ENCODE results near the gene NEURL2.
"Not testable (repeated sequence)": the region's sequence is repeated elsewhere in the genome, so short reads cannot be mapped to it uniquely, and the experiment has no call there.

The NEURL2 gene

GRCh38 chr20:45874104-45874481 is 16.9 kb downstream of the NEURL2 start:
- not testable (repeated sequence) for H3K27ac ChIP-seq (ENCODE audit: low read length); H3K27me3 ChIP-seq (ENCODE audit: insufficient read depth, low read length); H3K9ac ChIP-seq (ENCODE audit: low read depth, low read length); H3K4me1 ChIP-seq (ENCODE audit: insufficient read depth, low read length); H3K9me3 ChIP-seq (ENCODE audit: insufficient read depth, low read depth, low read length); H3K4me3 ChIP-seq (ENCODE audit: low read length)
- peaks cover 18% of the 10 kb centered on the region for H3K36me3 ChIP-seq (ENCODE audit: insufficient read depth, low read depth, low read length)

GRCh38 chr20:45873409-45874103 is 17.5 kb downstream of the NEURL2 start:
- Histone ChIP-seq H3K36me3 (ENCODE audit: insufficient read depth, low read depth, low read length) (peaks cover 18% of the 10 kb centered on the region), H3K27ac (ENCODE audit: low read length) (no peak overlapping the region), H3K4me1 (ENCODE audit: insufficient read depth, low read length) (no peaks in the 10 kb centered on the region), H3K9me3 (ENCODE audit: insufficient read depth, low read depth, low read length) (no peaks in the 10 kb centered on the region), H3K9ac (ENCODE audit: low read depth, low read length) (no peak overlapping the region), H3K4me3 (ENCODE audit: low read length) (no peak overlapping the region), H3K27me3 (ENCODE audit: insufficient read depth, low read length) (no peaks in the 10 kb centered on the region)

GRCh38 chr20:45872626-45873025 is 18.4 kb downstream of the NEURL2 start:
- Histone ChIP-seq H3K27me3 (ENCODE audit: insufficient read depth, low read length) (no peaks in the 10 kb centered on the region), H3K4me1 (ENCODE audit: insufficient read depth, low read length) (no peaks in the 10 kb centered on the region), H3K36me3 (ENCODE audit: insufficient read depth, low read depth, low read length) (peaks cover 12% of the 10 kb centered on the region; the same call in 1 of the 2 replicates), H3K27ac (ENCODE audit: low read length) (no peak overlapping the region), H3K9ac (ENCODE audit: low read depth, low read length) (no peak overlapping the region), H3K4me3 (ENCODE audit: low read length) (no peak overlapping the region), H3K9me3 (ENCODE audit: insufficient read depth, low read depth, low read length) (no peaks in the 10 kb centered on the region)

GRCh38 chr20:45867819-45868176 is 23.2 kb downstream of the NEURL2 start:
- Histone ChIP-seq H3K4me3 (ENCODE audit: low read length) (no peak overlapping the region), H3K27me3 (ENCODE audit: insufficient read depth, low read length) (no peaks in the 10 kb centered on the region), H3K27ac (ENCODE audit: low read length) (no peak overlapping the region), H3K4me1 (ENCODE audit: insufficient read depth, low read length) (no peaks in the 10 kb centered on the region), H3K36me3 (ENCODE audit: insufficient read depth, low read depth, low read length) (no peaks in the 10 kb centered on the region), H3K9me3 (ENCODE audit: insufficient read depth, low read depth, low read length) (no peaks in the 10 kb centered on the region), H3K9ac (ENCODE audit: low read depth, low read length) (no peak overlapping the region)

GRCh38 chr20:45867136-45867818 is 23.7 kb downstream of the NEURL2 start:
- Histone ChIP-seq H3K4me3 (ENCODE audit: low read length) (no peak overlapping the region), H3K4me1 (ENCODE audit: insufficient read depth, low read length) (no peaks in the 10 kb centered on the region), H3K9me3 (ENCODE audit: insufficient read depth, low read depth, low read length) (no peaks in the 10 kb centered on the region), H3K36me3 (ENCODE audit: insufficient read depth, low read depth, low read length) (no peaks in the 10 kb centered on the region), H3K27me3 (ENCODE audit: insufficient read depth, low read length) (no peaks in the 10 kb centered on the region), H3K9ac (ENCODE audit: low read depth, low read length) (no peak overlapping the region), H3K27ac (ENCODE audit: low read length) (no peak overlapping the region)

- H3K27ac ChIP-seq (ENCODE audit: low read length): no peak overlapping the region
- no peaks in the 10 kb centered on the region for H3K9me3 ChIP-seq (ENCODE audit: insufficient read depth, low read depth, low read length)
- no peak overlapping the region for H3K4me3 ChIP-seq (ENCODE audit: low read length)
- no peaks in the 10 kb centered on the region for H3K36me3 ChIP-seq (ENCODE audit: insufficient read depth, low read depth, low read length)
- no peaks in the 10 kb centered on the region for H3K27me3 ChIP-seq (ENCODE audit: insufficient read depth, low read length)
- no peak overlapping the region for H3K9ac ChIP-seq (ENCODE audit: low read depth, low read length)
- no peaks in the 10 kb centered on the region for H3K4me1 ChIP-seq (ENCODE audit: insufficient read depth, low read length)
Observed at GRCh38 chr20:45866454-45866853, 24.6 kb downstream of the NEURL2 start.

- H3K9ac ChIP-seq (ENCODE audit: low read depth, low read length): no peak overlapping the region
- H3K4me1 ChIP-seq (ENCODE audit: insufficient read depth, low read length): no peaks in the 10 kb centered on the region; the same call in 1 of the 2 replicates
- no peak overlapping the region for H3K4me3 ChIP-seq (ENCODE audit: low read length)
Observed at GRCh38 chr20:45863543-45864470, 27.2 kb downstream of the NEURL2 start.

GRCh38 chr20:45861221-45862075 is 29.6 kb downstream of the NEURL2 start:
- H3K27ac ChIP-seq (ENCODE audit: low read length): no peak overlapping the region
- H3K27me3 ChIP-seq (ENCODE audit: insufficient read depth, low read length): no peaks in the 10 kb centered on the region
- no peaks in the 10 kb centered on the region for H3K36me3 ChIP-seq (ENCODE audit: insufficient read depth, low read depth, low read length)
- H3K4me3 ChIP-seq (ENCODE audit: low read length): no peak overlapping the region
- H3K9ac ChIP-seq (ENCODE audit: low read depth, low read length): no peak overlapping the region
- H3K9me3 ChIP-seq (ENCODE audit: insufficient read depth, low read depth, low read length): no peaks in the 10 kb centered on the region
- H3K4me1 ChIP-seq (ENCODE audit: insufficient read depth, low read length): no peaks in the 10 kb centered on the region; the same call in 1 of the 2 replicates

More at GRCh38 chr20:45863543-45864470, 27.2 kb downstream of the NEURL2 start:
- Histone ChIP-seq H3K36me3 (ENCODE audit: insufficient read depth, low read depth, low read length) (no peaks in the 10 kb centered on the region), H3K27me3 (ENCODE audit: insufficient read depth, low read length) (no peaks in the 10 kb centered on the region), H3K27ac (ENCODE audit: low read length) (no peak overlapping the region), H3K9me3 (ENCODE audit: insufficient read depth, low read depth, low read length) (no peaks in the 10 kb centered on the region)

- H3K36me3 ChIP-seq (ENCODE audit: insufficient read depth, low read depth, low read length): no peaks in the 10 kb centered on the region
- H3K4me3 ChIP-seq (ENCODE audit: low read length): no peak overlapping the region
- no peaks in the 10 kb centered on the region; the same call in 1 of the 2 replicates for H3K4me1 ChIP-seq (ENCODE audit: insufficient read depth, low read length)
- no peaks in the 10 kb centered on the region for H3K27me3 ChIP-seq (ENCODE audit: insufficient read depth, low read length)
- no peaks in the 10 kb centered on the region for H3K9me3 ChIP-seq (ENCODE audit: insufficient read depth, low read depth, low read length)
- H3K9ac ChIP-seq (ENCODE audit: low read depth, low read length): no peak overlapping the region
- no peak overlapping the region for H3K27ac ChIP-seq (ENCODE audit: low read length)
Observed at GRCh38 chr20:45860560-45861220, 30.3 kb downstream of the NEURL2 start.

GRCh38 chr20:45859916-45860315 is 31.1 kb downstream of the NEURL2 start:
- Histone ChIP-seq H3K4me3 (ENCODE audit: low read length) (no peak overlapping the region), H3K36me3 (ENCODE audit: insufficient read depth, low read depth, low read length) (no peaks in the 10 kb centered on the region), H3K9me3 (ENCODE audit: insufficient read depth, low read depth, low read length) (no peaks in the 10 kb centered on the region), H3K9ac (ENCODE audit: low read depth, low read length) (no peak overlapping the region), H3K27ac (ENCODE audit: low read length) (no peak overlapping the region), H3K4me1 (ENCODE audit: insufficient read depth, low read length) (peaks cover 3% of the 10 kb centered on the region; the same call in 1 of the 2 replicates), H3K27me3 (ENCODE audit: insufficient read depth, low read length) (no peaks in the 10 kb centered on the region)
